Psoas muscle (tissue), 8 donors: ENCODE results near the gene BCAN. TPM values are rescaled to one million over a fixed set of nuclear protein-coding genes. Genes with fewer than 3 reads are reported as not detected.
"Not testable (repeated sequence)": the region's sequence is repeated elsewhere in the genome, so short reads cannot be mapped to it uniquely, and the experiment has no call there.

ENCODE experiments used
- ATAC-seq, 4 donors: fragments of 200-7000 bp; cut with Tn5 transposase; one replicate each; pipeline ENCODE4 v1.9.1; 2020; ENCODE audit warnings: moderate library complexity in 3 of 4, mild to moderate bottlenecking in 2 of 4
- DNase-seq, 2 donors: peaks; one replicate each; pipeline ENCODE4 v3.0.0-alpha.2; 2020
- H3K27ac ChIP-seq: fragments of 200-600 bp; one replicate; pipeline ENCODE4 v1.8.0; 2022
- H3K27me3 ChIP-seq, 3 donors: fragments of 200-600 bp in 1 of 3; one replicate each; pipeline versions ENCODE4 v1.6.1 to v1.8.0; 2013 to 2022; ENCODE audit warnings: low read length in 2 of 3, mild to moderate bottlenecking in 2 of 3, moderate library complexity in 1 of 3; ENCODE audit not compliant: insufficient read depth in 3 of 3
- H3K36me3 ChIP-seq, 2 donors: fragments of 200-600 bp in 1 of 2; one replicate each; pipeline versions ENCODE4 v1.6.1 to v1.8.0; 2013 to 2022; ENCODE audit warnings: low read depth in 1 of 2, mild to moderate bottlenecking in 1 of 2, moderate library complexity in 1 of 2; ENCODE audit not compliant: insufficient read depth in 1 of 2
- H3K4me1 ChIP-seq: fragments of 200-600 bp; one replicate; pipeline ENCODE4 v1.8.0; 2022
- H3K4me3 ChIP-seq: fragments of 200-600 bp; one replicate; pipeline ENCODE4 v1.8.0; 2022; ENCODE audit warnings: mild to moderate bottlenecking
- H3K9me3 ChIP-seq: fragments of 200-600 bp; one replicate; pipeline ENCODE4 v1.8.0; 2022
- WGBS, 3 donors: extraction: QIAGEN DNeasy Blood & Tissue Kit; methylation state at CpG; one replicate each; pipeline versions ENCODE4 v1.1.6 to v1.1.7; 2013; 5-methylcytosine and 5-hydroxymethylcytosine counted together
- intact Hi-C, 2 donors: fragments of 100-400 bp; cut with DNase I; formaldehyde crosslinking; loops; one replicate each; pipeline versions ENCODE4 v1.11.0 to v1.14.2; 2022
- polyA plus RNA-seq, 3 donors: library from polyadenylated mRNA; stranded (reverse); fragments of 200-250 nt; gene quantifications; one replicate each; pipeline ENCODE4 v1.2.3, GENCODE V29; 2013
- total RNA-seq, 4 donors: library from RNA; stranded (reverse); fragmentation: NEBNext Ultra II Directional in 2 of 4; extraction: Animal tissue kit (Norgen Biotek cat#: 25700) in 2 of 4; gene quantifications; one replicate each; pipeline versions ENCODE4 v1.2.1 to v1.2.4, GENCODE V29; 2021 to 2023
- TF ChIP-seq, protein P1 (sequence below): fragments of 200-600 bp; IDR thresholded peaks from one replicate; pipeline ENCODE4 v1.8.0; 2022; ENCODE audit warnings: antibody characterized with exemption
- donor health status: healthy with polysubstance abuse.
- donor health status: DM: no; HTN: no; CAD: no; lungs with moderate emphysema.
- donor health status: Bipolar disorder and iron deficiency.
- donor health status: healthy.
- donor health status: DM: yes; HTN: yes; CAD: no.
- donor health status: DM: no; HTN: no; CAD: no.
- donor health status: DM: no; HTN: no; CAD: no.
- donor health status: DM: yes; HTN: yes; CAD: no.

The BCAN gene
- total and polyA plus RNA-seq, 7 donors = 0.06 to 0.36 (median 0.18) TPM; not detected in 3

GRCh38 chr1:156625436-156626078 lies 16.4 kb upstream of the BCAN start:
- H3K27ac ChIP-seq = no peak overlapping the region
- peaks cover 0 to 54% (median 16%) of the 10 kb centered on the region in 3 donors for H3K27me3 ChIP-seq
- peak; percentile 69 to 85 (median 78) for ATAC-seq
- H3K9me3 ChIP-seq = no peaks in the 10 kb centered on the region
- intact Hi-C loops = loop anchor here (1.0 to 2.0 kb wide), 3 partner anchors 31 to 53 kb away; no protein-coding TSS in a partner anchor
- 1 to 2% (median 2%) methylated on average over 31 to 45 of the region's 45 CpGs for WGBS, 3 donors
- TF ChIP-seq, protein P1, sequence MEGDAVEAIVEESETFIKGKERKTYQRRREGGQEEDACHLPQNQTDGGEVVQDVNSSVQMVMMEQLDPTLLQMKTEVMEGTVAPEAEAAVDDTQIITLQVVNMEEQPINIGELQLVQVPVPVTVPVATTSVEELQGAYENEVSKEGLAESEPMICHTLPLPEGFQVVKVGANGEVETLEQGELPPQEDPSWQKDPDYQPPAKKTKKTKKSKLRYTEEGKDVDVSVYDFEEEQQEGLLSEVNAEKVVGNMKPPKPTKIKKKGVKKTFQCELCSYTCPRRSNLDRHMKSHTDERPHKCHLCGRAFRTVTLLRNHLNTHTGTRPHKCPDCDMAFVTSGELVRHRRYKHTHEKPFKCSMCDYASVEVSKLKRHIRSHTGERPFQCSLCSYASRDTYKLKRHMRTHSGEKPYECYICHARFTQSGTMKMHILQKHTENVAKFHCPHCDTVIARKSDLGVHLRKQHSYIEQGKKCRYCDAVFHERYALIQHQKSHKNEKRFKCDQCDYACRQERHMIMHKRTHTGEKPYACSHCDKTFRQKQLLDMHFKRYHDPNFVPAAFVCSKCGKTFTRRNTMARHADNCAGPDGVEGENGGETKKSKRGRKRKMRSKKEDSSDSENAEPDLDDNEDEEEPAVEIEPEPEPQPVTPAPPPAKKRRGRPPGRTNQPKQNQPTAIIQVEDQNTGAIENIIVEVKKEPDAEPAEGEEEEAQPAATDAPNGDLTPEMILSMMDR = peak; percentile 87
- peak; percentile 62 to 83 for DNase-seq
- H3K36me3 ChIP-seq = no peaks in the 10 kb centered on the region
- H3K4me1 ChIP-seq = peaks cover 13% of the 10 kb centered on the region
- peak overlapping the region; percentile 60 for H3K4me3 ChIP-seq

DNA sequence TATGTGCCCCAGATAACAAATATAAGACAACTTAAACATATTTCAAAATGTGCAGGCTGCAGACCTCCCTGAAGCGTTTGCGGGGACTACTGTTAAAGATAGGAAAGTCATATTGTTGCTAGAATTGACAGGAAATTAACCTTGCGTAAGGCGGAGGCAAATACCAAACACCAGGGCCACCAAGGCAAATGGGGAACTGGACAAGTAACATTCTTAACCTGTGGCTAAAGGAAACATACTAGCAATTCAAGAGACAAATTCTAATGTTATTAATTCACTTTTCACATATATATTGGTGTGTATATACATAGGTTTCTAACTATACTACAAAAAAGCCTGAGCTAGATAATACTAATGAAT lies 15.9 kb upstream of the BCAN start:
- WGBS, 3 donors = 40 to 41% (median 41%) methylated on average over 4 of the region's 4 CpGs
- intact Hi-C loops = loop anchor here (1.0 to 2.0 kb wide), 3 partner anchors 31 to 53 kb away; no protein-coding TSS in a partner anchor
- H3K27me3 ChIP-seq = peaks cover 0 to 50% (median 16%) of the 10 kb centered on the region in 3 donors

GRCh38 chr1:156627313-156627880 lies 14.5 kb upstream of the BCAN start:
- 79 to 84% (median 79%) methylated on average over 2 of the region's 2 CpGs for whole genome bisulfite sequencing, 3 donors
- no peaks in the 10 kb centered on the region for H3K36me3 ChIP-seq
- no peak for ATAC-seq
- peaks cover 13% of the 10 kb centered on the region for H3K4me1 ChIP-seq
- TF ChIP-seq, protein P1 = peak; percentile 53
- H3K9me3 ChIP-seq = no peaks in the 10 kb centered on the region
- no peak overlapping the region for H3K4me3 ChIP-seq
- H3K27me3 ChIP-seq = peaks cover 0 to 53% (median 16%) of the 10 kb centered on the region in 3 donors
- DNase-seq = no peak
- intact Hi-C loops = loop anchor here (2.0 kb wide), 2 partner anchors 29 to 51 kb away; no protein-coding TSS in a partner anchor
- H3K27ac ChIP-seq = no peak overlapping the region

More for the DNA sequence above, 15.9 kb upstream of the BCAN start:
- ATAC-seq (no peak), DNase-seq (no peak)
- Histone ChIP-seq H3K4me1 (peaks cover 13% of the 10 kb centered on the region), H3K27ac (no peak overlapping the region), H3K36me3 (no peaks in the 10 kb centered on the region), H3K9me3 (no peaks in the 10 kb centered on the region), H3K4me3 (peak overlapping the region; percentile 60)
- TF ChIP-seq, protein P1 = no peak

DNA sequence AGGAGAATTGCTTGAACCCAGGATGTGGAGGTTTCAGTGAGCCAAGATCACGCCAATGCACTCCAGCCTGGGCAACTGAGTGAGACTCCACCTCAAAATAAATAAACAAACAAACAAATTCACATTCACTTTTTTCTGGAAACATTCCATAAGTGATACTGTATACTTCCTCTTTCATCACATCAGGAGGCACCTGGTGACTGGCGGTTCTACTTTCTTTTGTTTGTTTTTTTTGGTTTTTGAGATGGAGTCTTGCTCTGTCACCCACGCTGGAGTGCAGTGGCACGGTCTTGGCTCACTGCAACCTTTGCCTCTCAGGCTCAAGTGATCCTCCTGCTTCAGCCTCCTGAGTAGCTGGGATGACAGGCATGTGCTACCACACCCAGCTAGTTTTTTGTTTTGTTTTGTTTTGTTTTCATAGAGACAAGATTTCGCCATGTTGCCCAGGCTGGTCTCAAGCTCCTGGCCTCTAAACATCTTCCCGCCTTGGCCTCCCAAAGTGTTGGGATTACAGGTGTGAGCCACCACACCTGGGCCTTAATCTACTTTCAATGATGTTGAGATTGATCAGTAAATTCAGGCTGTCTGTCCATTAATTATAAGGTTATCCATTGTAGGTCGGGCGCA lies 12.0 kb upstream of the BCAN start:
- H3K9me3 ChIP-seq = no peaks in the 10 kb centered on the region
- ATAC-seq (no peak), DNase-seq (no peak)
- TF ChIP-seq, protein P1 = no peak
- H3K27me3 ChIP-seq = peaks cover 0 to 37% (median 8%) of the 10 kb centered on the region in 3 donors
- 82 to 87% (median 85%) methylated on average over 8 of the region's 8 CpGs for WGBS, 3 donors
- intact Hi-C loops = no loop called here
- no peaks in the 10 kb centered on the region for H3K36me3 ChIP-seq
- H3K27ac ChIP-seq = no peak overlapping the region
- peaks cover 4% of the 10 kb centered on the region for H3K4me1 ChIP-seq
- no peak overlapping the region for H3K4me3 ChIP-seq

GRCh38 chr1:156631152-156631551 lies 10.8 kb upstream of the BCAN start:
- ATAC-seq, intact Hi-C loops, H3K4me1 ChIP-seq, H3K4me3 ChIP-seq, H3K27ac ChIP-seq, H3K36me3 ChIP-seq, H3K9me3 ChIP-seq, DNase-seq: not testable (repeated sequence)
- WGBS, 3 donors = 52 to 56% (median 54%) methylated on average over 9 of the region's 9 CpGs
- H3K27me3 ChIP-seq = peaks cover 0 to 25% (median 0%) of the 10 kb centered on the region in 3 donors
